ENCODE results near the gene NXPE4. TPM values are rescaled to one million over a fixed set of nuclear protein-coding genes. Genes with fewer than 3 reads are reported as not detected.
"Not testable (repeated sequence)": the region's sequence is repeated elsewhere in the genome, so short reads cannot be mapped to it uniquely, and the experiment has no call there.

The NXPE4 gene
- total and polyA plus RNA-seq, 2 donors (not counting 3 experiments of a cell fraction or from before 2014, with no cell fraction given), result not detected

GRCh38 chr11:114614127-114614720, 18.6 kb upstream of the NXPE4 start:
- POLR2A ChIA-PET, result no interaction called here
- CTCF ChIA-PET, result no interaction called here
- TF ChIP-seq EZH2 (IDR thresholded peaks at IDR 0.05; ENCODE audit: borderline replicate concordance, low read depth, low read length, severe bottlenecking) (no peak), JUN (IDR thresholded peaks at IDR 0.05; ENCODE audit: borderline replicate concordance, insufficient read depth, insufficient read length, low read depth) (no peak), MYC (IDR thresholded peaks at IDR 0.05; ENCODE audit: low read depth, low read length) (no peak), CTCF (IDR thresholded peaks at IDR 0.05; ENCODE audit: extremely low read depth in 1 of 2, insufficient read depth in 1 of 2, low read depth in 1 of 2, low read length in 2 of 2) (no peak), POLR2A (IDR thresholded peaks at IDR 0.05; ENCODE audit: low read depth, low read length) (no peak), GATA2 (IDR thresholded peaks at IDR 0.05; ENCODE audit: insufficient read depth, insufficient read length, low read depth, low read length) (no peak), POLR2AphosphoS5 (IDR thresholded peaks at IDR 0.05; ENCODE audit: insufficient read depth, low read depth, low read length) (no peak), MAX (IDR thresholded peaks at IDR 0.05; ENCODE audit: insufficient read depth, insufficient read length) (no peak)

GRCh38 chr11:114613094-114613493, 17.5 kb upstream of the NXPE4 start:
- H3K27ac ChIP-seq (ENCODE audit: insufficient read depth, low read depth, low read length); H3K9me1 ChIP-seq (replicated peaks; ENCODE audit: control insufficient read depth, extremely low read depth, insufficient read depth, low read length); H2AFZ ChIP-seq (ENCODE audit: low read depth, low read length); H3K4me3 ChIP-seq (replicated peaks in 1 of 3; ENCODE audit: insufficient read depth in 1 of 3, low read depth in 1 of 3, low read length in 3 of 3); intact Hi-C loops (cut with micrococcal nuclease); DNase-seq (ENCODE audit: low read depth, low spot score); H3K36me3 ChIP-seq (ENCODE audit: control insufficient read depth in 2 of 2, extremely low read depth in 1 of 2, insufficient read depth in 2 of 2, low read length in 2 of 2); H3K4me1 ChIP-seq (ENCODE audit: control insufficient read depth, extremely low read depth, insufficient read depth, low read length); BruUV-seq (replicated peaks); H4K20me1 ChIP-seq (replicated peaks; ENCODE audit: control insufficient read depth, extremely low read depth, insufficient read depth, low read length); POLR2A ChIA-PET; dilution Hi-C loops (cut with MboI; ENCODE audit: extremely low pct_ligation_motif_present, low sequenced_read_pairs); H3K4me2 ChIP-seq (ENCODE audit: insufficient read depth, low read length); H3K9ac ChIP-seq (replicated peaks; ENCODE audit: extremely low read depth, insufficient read depth, low read length); H3K79me2 ChIP-seq (ENCODE audit: control insufficient read depth, insufficient read depth, low read length); CTCF ChIA-PET; H3K9me3 ChIP-seq (replicated peaks; ENCODE audit: control insufficient read depth, insufficient read depth, low read length); FAIRE-seq; H3K27me3 ChIP-seq (ENCODE audit: control insufficient read depth in 2 of 2, insufficient read depth in 2 of 2, low read length in 2 of 2): not testable (repeated sequence)

More at GRCh38 chr11:114614127-114614720, 18.6 kb upstream of the NXPE4 start:
- Histone ChIP-seq H3K9me3 (replicated peaks; ENCODE audit: control insufficient read depth, insufficient read depth, low read length) (no peaks in the 10 kb centered on the region), H3K9ac (replicated peaks; ENCODE audit: extremely low read depth, insufficient read depth, low read length) (no peak overlapping the region), H3K27me3 (ENCODE audit: control insufficient read depth in 2 of 2, insufficient read depth in 2 of 2, low read length in 2 of 2) (no peaks in the 10 kb centered on the region), H3K79me2 (ENCODE audit: control insufficient read depth, insufficient read depth, low read length) (no peaks in the 10 kb centered on the region), H4K20me1 (replicated peaks; ENCODE audit: control insufficient read depth, extremely low read depth, insufficient read depth, low read length) (no peaks in the 10 kb centered on the region), H3K27ac (ENCODE audit: insufficient read depth, low read depth, low read length) (no peak overlapping the region), H2AFZ (ENCODE audit: low read depth, low read length) (no peak overlapping the region), H3K4me3 (replicated peaks in 1 of 3; ENCODE audit: insufficient read depth in 1 of 3, low read depth in 1 of 3, low read length in 3 of 3) (no peak overlapping the region), H3K36me3 (ENCODE audit: control insufficient read depth in 2 of 2, extremely low read depth in 1 of 2, insufficient read depth in 2 of 2, low read length in 2 of 2) (no peaks in the 10 kb centered on the region), H3K4me2 (ENCODE audit: insufficient read depth, low read length) (no peak overlapping the region), H3K4me1 (ENCODE audit: control insufficient read depth, extremely low read depth, insufficient read depth, low read length) (no peaks in the 10 kb centered on the region), H3K9me1 (replicated peaks; ENCODE audit: control insufficient read depth, extremely low read depth, insufficient read depth, low read length) (no peaks in the 10 kb centered on the region)
- DNase-seq (ENCODE audit: low read depth, low spot score), result no peak
- intact Hi-C loops (cut with micrococcal nuclease) (no loop called here), dilution Hi-C loops (cut with MboI; ENCODE audit: extremely low pct_ligation_motif_present, low sequenced_read_pairs) (no loop called here)
- BruUV-seq (replicated peaks), result no TSS peak
- FAIRE-seq, result no peak
